Renal cortical epithelial cell (primary cell): ENCODE results near the gene ADCY9. TPM values are rescaled to one million over a fixed set of nuclear protein-coding genes. Genes with fewer than 3 reads are reported as not detected.

Source experiments
- DNase-seq: peaks from one replicate; pipeline ENCODE4 v3.0.0-alpha.2; 2011; ENCODE audit warnings: low read depth
- total RNA-seq: library from RNA; depleted of rRNA; stranded (reverse); fragments of >200 nt; gene quantifications from 2 replicates; pipeline ENCODE4 v1.2.3, GENCODE V29; 2014

The ADCY9 gene
- total RNA-seq, 1 donor from 2014 or later, result 20.2 TPM

- DNase-seq, result peak; percentile 34
These were observed 83.5 kb downstream of the ADCY9 start for GRCh38 chr16:4032768-4033167.

GRCh38 chr16:4028144-4028543 is 88.1 kb downstream of the ADCY9 start:
- DNase-seq, result no peak

- no peak for DNase-seq
These were observed 89.4 kb downstream of the ADCY9 start for GRCh38 chr16:4026854-4027253.

- no peak for DNase-seq
These were observed 90.8 kb downstream of the ADCY9 start for GRCh38 chr16:4025428-4025827.

GRCh38 chr16:4021916-4022315 is 94.3 kb downstream of the ADCY9 start:
- no peak for DNase-seq

GRCh38 chr16:4021070-4021779 is 95.0 kb downstream of the ADCY9 start:
- peak; percentile 88 for DNase-seq

GRCh38 chr16:4019371-4019791 is 96.9 kb downstream of the ADCY9 start:
- peak; percentile 52 for DNase-seq

- DNase-seq, result peak; percentile 60
These were observed 97.9 kb downstream of the ADCY9 start for GRCh38 chr16:4018391-4018790.

GRCh38 chr16:4017807-4018206 is 98.4 kb downstream of the ADCY9 start:
- DNase-seq, result no peak

- no peak for DNase-seq
These were observed 99.6 kb downstream of the ADCY9 start for GRCh38 chr16:4016658-4017057.

GRCh38 chr16:4016005-4016352 is 100.3 kb downstream of the ADCY9 start:
- DNase-seq, result no peak

GRCh38 chr16:4015275-4016004 is 100.8 kb downstream of the ADCY9 start:
- DNase-seq, result peak; percentile 77

GRCh38 chr16:4011940-4012629 is 104.2 kb downstream of the ADCY9 start:
- peak; percentile 35 for DNase-seq

- peak; percentile 40 for DNase-seq
These were observed 104.9 kb downstream of the ADCY9 start for GRCh38 chr16:4011225-4011939.

GRCh38 chr16:4010225-4011158 is 105.8 kb downstream of the ADCY9 start:
- peak; percentile 31 for DNase-seq

- no peak for DNase-seq
These were observed 107.1 kb downstream of the ADCY9 start for GRCh38 chr16:4009177-4009576.

- no peak for DNase-seq
These were observed 108.1 kb downstream of the ADCY9 start for GRCh38 chr16:4008116-4008515.

- no peak for DNase-seq
These were observed 109.7 kb downstream of the ADCY9 start for GRCh38 chr16:4006397-4006999.

GRCh38 chr16:4005731-4006130 is 110.5 kb downstream of the ADCY9 start:
- DNase-seq, result no peak

- no peak for DNase-seq
These were observed 111.0 kb downstream of the ADCY9 start for GRCh38 chr16:4005281-4005680.

- DNase-seq, result no peak
These were observed 112.0 kb downstream of the ADCY9 start for GRCh38 chr16:4004206-4004605.
